GM12892 (cell line): Measurements from ENCODE around the gene ATP7A.

Experiments used
- POLR2A ChIP-seq: IDR thresholded peaks from 2 replicates; pipeline ENCODE4 v1.6.1; 2011; ENCODE audit warnings: low read depth, low read length, control low read depth
- POLR2AphosphoS5 ChIP-seq: IDR thresholded peaks from 2 replicates; pipeline ENCODE4 v1.6.1; 2011; ENCODE audit warnings: low read depth, low read length, control low read depth

- TF ChIP-seq POLR2A (no peak), POLR2AphosphoS5 (no peak)
Observed at GRCh38 chrX:77975755-77976154, 65.3 kb downstream of the ATP7A start.
